Right cardiac atrium (tissue), 5 donors: Measurements from ENCODE around the gene CRB2. TPM values are rescaled to one million over a fixed set of nuclear protein-coding genes. Genes with fewer than 3 reads are reported as not detected.

Source experiments
- ATAC-seq, 2 donors: fragments of 200-7000 bp; cut with Tn5 transposase; one replicate each; pipeline versions ENCODE4 v1.8.0 to v1.9.1; 2020; ENCODE audit warnings: moderate library complexity in 2 of 2, mild to moderate bottlenecking in 1 of 2
- DNase-seq, 3 donors: peaks; one replicate each; pipeline ENCODE4 v3.0.0-alpha.2; 2020
- H3K27ac ChIP-seq: one replicate; pipeline ENCODE4 v1.5.1; 2013; ENCODE audit warnings: mild to moderate bottlenecking, low read length, control low read depth, moderate library complexity
- H3K27me3 ChIP-seq: one replicate; pipeline ENCODE4 v1.6.1; 2013; ENCODE audit not compliant: control insufficient read depth, insufficient read depth
- H3K4me1 ChIP-seq: one replicate; pipeline ENCODE4 v1.6.1; 2013; ENCODE audit warnings: low read length; ENCODE audit not compliant: control insufficient read depth, insufficient read depth
- H3K4me3 ChIP-seq: one replicate; pipeline ENCODE4 v1.5.1; 2013; ENCODE audit warnings: low read length, control low read depth
- H3K9me3 ChIP-seq: one replicate; pipeline ENCODE4 v1.6.1; 2013; ENCODE audit warnings: low read length; ENCODE audit not compliant: control insufficient read depth
- WGBS: extraction: QIAGEN DNeasy Blood & Tissue Kit; methylation state at CpG from one replicate; pipeline ENCODE4 v1.1.7; 2013; 5-methylcytosine and 5-hydroxymethylcytosine counted together
- intact Hi-C, 4 donors: fragments of 100-400 bp; cut with DNase I; formaldehyde crosslinking; loops; one replicate each; pipeline versions ENCODE4 v1.11.0 to v1.14.0; 2022 to 2023
- long read RNA-seq, 4 donors: library from polyadenylated mRNA; unstranded; transcript quantifications; one replicate each; pipeline ENCODE4 v2.0.0, GENCODE V29; 2020 to 2021
- polyA plus RNA-seq: library from polyadenylated mRNA; stranded (reverse); fragments of 200-250 nt; gene quantifications from one replicate; pipeline ENCODE4 v1.2.3, GENCODE V29; 2013
- total RNA-seq, 4 donors: library from RNA; stranded (reverse); fragmentation: NEBNext Ultra II Directional; extraction: Animal tissue kit (Norgen Biotek cat#: 25700); gene quantifications; one replicate each; pipeline ENCODE4 v1.2.1, GENCODE V29; 2021
- donor health status: healthy with polysubstance abuse.
- donor health status: DM: no; HTN: yes; CAD: no.
- donor health status: DM: no; HTN: no; CAD: no.
- donor health status: DM: no; HTN: yes; CAD: no; lungs with severe emphysema.
- donor health status: DM: yes; HTN: yes; CAD: no.

The CRB2 gene
- under 1 TPM in 3 of 4 donors, not detected in 1; 0.14 to 0.26 (median 0.17) TPM for total RNA-seq
- 0.02 TPM for polyA plus RNA-seq
- long read RNA-seq, donor 1 = 0 reads
- long read RNA-seq, donor 2 = 0 reads
- long read RNA-seq, donor 3, partial matches to known transcripts = 0 of 2 reads
- long read RNA-seq, donor 3, other reads (novel, unspliced or antisense) = 2 of 2 reads
- long read RNA-seq, donor 4 = 0 reads

DNA sequence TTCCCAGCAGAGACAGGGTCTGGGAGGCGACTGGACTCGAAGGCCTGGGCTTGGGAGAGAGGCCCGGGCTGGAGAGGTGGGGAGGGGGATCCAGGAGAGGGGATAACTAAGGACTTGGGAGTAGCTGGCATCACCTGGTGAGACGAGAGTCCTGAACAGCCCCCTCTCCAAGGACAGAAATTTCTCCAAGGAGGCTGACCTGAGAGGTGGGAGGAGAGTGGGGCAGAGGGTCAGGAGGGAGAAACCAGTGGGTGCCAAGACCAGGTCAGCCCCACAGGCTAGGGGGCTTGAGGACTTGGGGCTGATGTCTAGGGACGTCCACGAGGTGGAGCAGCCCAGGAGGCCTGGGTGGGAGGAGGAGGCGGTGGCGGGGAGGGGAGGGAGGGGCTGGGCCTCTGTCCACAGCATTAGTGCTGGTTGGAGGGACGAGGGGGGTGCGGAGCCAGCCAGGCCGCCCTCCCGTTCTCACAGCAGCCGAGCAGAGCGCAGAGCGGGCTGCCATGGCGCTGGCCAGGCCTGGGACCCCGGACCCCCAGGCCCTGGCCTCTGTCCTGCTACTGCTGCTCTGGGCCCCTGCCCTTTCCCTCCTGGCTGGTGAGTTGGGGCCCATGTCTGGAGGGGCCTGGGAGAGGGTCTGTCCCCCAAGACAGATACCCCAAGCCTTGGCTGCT, at the start of gene CRB2:
CRB2 (plus strand) TSS at position 437 of the 671 bp plus-strand sequence; CDS start at position 501, 64 bp downstream.
- H3K27ac ChIP-seq = no peak within 1 kb of the TSS
- H3K4me1 ChIP-seq = no peaks in the 10 kb centered on the region
- H3K4me3 ChIP-seq = no peak within 1 kb of the TSS
- intact Hi-C loops = no loop called here
- 46% methylated on average over 17 of the region's 17 CpGs for WGBS
- no peaks in the 10 kb centered on the region for H3K27me3 ChIP-seq
- ATAC-seq = no peak
- no peak for DNase-seq
- no peaks in the 10 kb centered on the region for H3K9me3 ChIP-seq

- Histone ChIP-seq H3K27me3 (no peaks in the 10 kb centered on the region), H3K27ac (no peak overlapping the region), H3K4me1 (no peaks in the 10 kb centered on the region), H3K9me3 (no peaks in the 10 kb centered on the region), H3K4me3 (no peak overlapping the region)
- intact Hi-C loops = no loop called here
- no peak for DNase-seq
- no peak for ATAC-seq
- 78% methylated on average over 1 of the region's 1 CpG for WGBS
Measured at GRCh38 chr9:123309611-123310010, 46.4 kb upstream of the CRB2 start.

DNA sequence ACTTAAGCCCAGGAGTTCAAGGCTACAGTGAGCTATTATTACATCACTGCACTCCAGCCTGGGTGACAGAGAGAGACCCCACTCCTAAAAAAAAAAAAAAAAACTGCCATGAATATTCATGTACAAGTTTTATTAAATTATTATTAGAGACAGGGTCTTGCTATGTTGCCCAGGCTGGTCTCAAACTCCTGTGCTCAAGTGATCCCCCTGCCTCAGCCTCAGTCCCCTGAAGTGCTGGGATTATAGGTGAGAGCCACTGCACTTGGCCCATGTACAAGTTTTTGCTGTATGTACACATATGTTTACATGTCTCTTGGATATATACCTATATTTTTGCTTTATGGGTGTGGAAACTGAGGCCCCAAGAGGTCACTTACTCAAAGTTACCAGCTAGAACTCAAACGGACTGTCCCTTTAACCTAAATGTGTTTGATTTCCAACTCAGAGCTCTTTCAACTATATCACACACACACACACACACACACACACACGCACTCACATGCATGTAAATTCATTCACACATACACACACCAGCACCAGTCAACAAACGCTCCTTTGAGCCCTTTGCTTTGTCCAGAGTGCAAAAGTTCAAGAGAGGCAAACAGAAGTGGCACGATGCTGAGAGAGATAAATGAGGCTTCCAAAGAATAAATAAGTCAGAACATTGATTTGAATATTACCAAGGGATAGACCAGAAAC, 45.3 kb upstream of the CRB2 start:
- H3K4me3 ChIP-seq = no peak overlapping the region
- H3K4me1 ChIP-seq = no peaks in the 10 kb centered on the region
- H3K9me3 ChIP-seq = no peaks in the 10 kb centered on the region
- intact Hi-C loops = no loop called here
- no peak for DNase-seq
- WGBS = 58% methylated on average over 4 of the region's 4 CpGs
- no peaks in the 10 kb centered on the region for H3K27me3 ChIP-seq
- ATAC-seq = no peak
- H3K27ac ChIP-seq = no peak overlapping the region

DNA sequence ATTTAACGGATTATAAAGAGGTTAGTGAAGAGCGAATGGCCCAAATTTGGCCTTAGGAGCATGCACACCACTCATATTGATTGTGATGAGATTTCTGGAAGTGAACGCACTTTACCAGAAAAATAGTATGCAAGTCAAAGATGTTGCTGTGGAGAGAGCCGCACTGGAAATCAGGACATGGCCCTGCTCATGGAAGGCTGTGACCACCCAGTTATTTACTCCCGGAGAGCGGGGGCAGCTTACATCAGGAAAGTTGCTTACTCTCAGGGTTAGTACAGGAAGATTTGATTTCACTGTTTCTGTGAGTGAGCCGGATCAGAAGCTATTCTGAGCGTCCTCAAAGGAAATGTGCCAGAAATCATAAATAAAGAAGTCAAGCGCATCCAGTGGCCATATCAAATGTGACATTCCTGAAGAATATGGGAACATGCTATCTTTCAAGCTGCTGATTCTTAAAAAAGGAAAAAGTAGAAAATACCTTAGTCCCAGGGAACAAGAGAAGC, 44.7 kb upstream of the CRB2 start:
- H3K27ac ChIP-seq = no peak overlapping the region

DNA sequence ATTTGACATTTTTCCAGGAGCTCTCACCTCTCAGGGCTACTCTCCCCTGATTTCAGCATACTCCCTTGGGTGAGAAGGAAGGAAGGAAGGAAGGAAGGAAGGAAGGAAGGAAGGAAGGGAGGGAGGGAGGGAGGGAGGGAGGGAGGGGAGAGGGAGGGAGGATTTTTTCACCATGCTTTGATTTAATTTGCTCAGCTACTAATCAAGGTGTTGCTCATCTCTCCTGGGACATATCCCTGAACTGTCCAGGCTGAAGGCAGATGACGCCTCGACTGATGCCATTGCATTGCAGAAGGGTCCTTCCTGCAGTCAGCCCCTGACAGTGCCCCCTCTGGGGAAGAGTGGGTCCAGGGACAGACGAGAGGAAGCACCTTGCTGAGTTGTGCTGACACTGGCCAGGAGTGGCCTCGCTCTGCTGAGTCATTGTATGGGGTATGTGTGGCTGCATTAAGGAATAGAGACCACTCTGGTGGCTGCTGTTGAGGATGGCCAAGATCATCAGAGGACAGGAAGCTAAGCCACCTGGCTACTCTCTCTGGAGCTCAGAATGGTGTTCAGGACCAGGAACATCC, 43.6 kb upstream of the CRB2 start:
- Histone ChIP-seq H3K4me1 (no peaks in the 10 kb centered on the region), H3K27ac (no peak overlapping the region), H3K4me3 (no peak overlapping the region), H3K27me3 (no peaks in the 10 kb centered on the region), H3K9me3 (no peaks in the 10 kb centered on the region)
- 80% methylated on average over 4 of the region's 4 CpGs for WGBS
- no peak for DNase-seq
- no peak for ATAC-seq
- intact Hi-C loops = no loop called here

More for the DNA sequence above, 44.7 kb upstream of the CRB2 start:
- Histone ChIP-seq H3K4me3 (no peak overlapping the region), H3K4me1 (no peaks in the 10 kb centered on the region), H3K27me3 (no peaks in the 10 kb centered on the region), H3K9me3 (no peaks in the 10 kb centered on the region)
- DNase-seq = no peak
- WGBS = 46% methylated on average over 9 of the region's 9 CpGs
- intact Hi-C loops = no loop called here
- no peak for ATAC-seq

- ATAC-seq (no peak), DNase-seq (no peak)
- H3K9me3 ChIP-seq = no peaks in the 10 kb centered on the region
- no peak overlapping the region for H3K27ac ChIP-seq
- WGBS = 96% methylated on average over 6 of the region's 6 CpGs
- intact Hi-C loops = no loop called here
- H3K4me3 ChIP-seq = no peak overlapping the region
- no peaks in the 10 kb centered on the region for H3K4me1 ChIP-seq
- no peaks in the 10 kb centered on the region for H3K27me3 ChIP-seq
Measured at GRCh38 chr9:123314617-123315016, 41.4 kb upstream of the CRB2 start.

- no peak overlapping the region for H3K27ac ChIP-seq
- ATAC-seq (no peak), DNase-seq (no peak)
- H3K4me3 ChIP-seq = no peak overlapping the region
- intact Hi-C loops = no loop called here
- no peaks in the 10 kb centered on the region for H3K4me1 ChIP-seq
- 82% methylated on average over 2 of the region's 2 CpGs for WGBS
- no peaks in the 10 kb centered on the region for H3K27me3 ChIP-seq
- no peaks in the 10 kb centered on the region for H3K9me3 ChIP-seq
Measured at GRCh38 chr9:123315635-123316034, 40.4 kb upstream of the CRB2 start.

GRCh38 chr9:123316053-123316718, 39.8 kb upstream of the CRB2 start:
- no peak overlapping the region for H3K27ac ChIP-seq
- no peaks in the 10 kb centered on the region for H3K4me1 ChIP-seq
- H3K27me3 ChIP-seq = no peaks in the 10 kb centered on the region
- intact Hi-C loops = no loop called here
- no peaks in the 10 kb centered on the region for H3K9me3 ChIP-seq
- 72% methylated on average over 7 of the region's 7 CpGs for WGBS
- no peak for ATAC-seq
- DNase-seq = no peak
- H3K4me3 ChIP-seq = no peak overlapping the region

DNA sequence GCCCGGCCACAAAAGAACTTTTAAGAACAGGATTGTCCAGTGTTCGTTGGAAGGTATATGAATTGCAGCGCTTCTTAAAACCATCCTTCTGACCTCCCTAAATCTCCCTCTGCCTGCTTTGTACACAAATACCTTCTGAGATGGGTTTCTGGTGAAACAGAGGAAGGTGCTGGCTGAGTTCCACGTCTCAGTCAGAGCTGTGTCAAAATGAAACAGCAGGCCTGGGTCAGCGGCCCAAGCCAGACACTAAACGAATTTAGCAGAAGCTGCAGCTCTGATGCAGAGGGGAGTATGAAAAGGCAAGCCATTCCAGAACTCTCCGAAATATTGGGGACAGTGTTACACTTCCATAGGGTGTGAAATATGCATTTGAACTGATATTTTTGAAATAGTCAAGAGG, 37.8 kb upstream of the CRB2 start:
- Histone ChIP-seq H3K4me1 (peaks cover 9% of the 10 kb centered on the region), H3K9me3 (no peaks in the 10 kb centered on the region), H3K27ac (no peak overlapping the region), H3K4me3 (no peak overlapping the region), H3K27me3 (no peaks in the 10 kb centered on the region)
- no peak for ATAC-seq
- WGBS = 57% methylated on average over 7 of the region's 7 CpGs
- intact Hi-C loops = no loop called here
- DNase-seq = no peak

- WGBS = 52% methylated on average over 7 of the region's 7 CpGs
- H3K27ac ChIP-seq = no peak overlapping the region
- ATAC-seq (peak in 1 of 2 donors; percentile 44), DNase-seq (peak; percentile 35 to 70 (median 69))
- H3K4me1 ChIP-seq = peaks cover 10% of the 10 kb centered on the region
- no peaks in the 10 kb centered on the region for H3K9me3 ChIP-seq
- no peak overlapping the region for H3K4me3 ChIP-seq
- H3K27me3 ChIP-seq = no peaks in the 10 kb centered on the region
- intact Hi-C loops = no loop called here
Measured at GRCh38 chr9:123318961-123319421, 37.0 kb upstream of the CRB2 start.
